Neural cell (in vitro differentiated cells): ENCODE results near the gene VPS50. TPM values are rescaled to one million over a fixed set of nuclear protein-coding genes. Genes with fewer than 3 reads are reported as not detected.

Source experiments
- H2AFZ ChIP-seq: fragments of 200-600, 300-800 bp; sonication (generic), shearing (Covaris generic); 2 replicates; pipeline ENCODE4 v1.6.0; 2014; ENCODE audit warnings: low read depth, mild to moderate bottlenecking, antibody characterized with exemption, low read length, moderate library complexity
- H3F3A ChIP-seq: fragments of 200-600 bp; shearing (Covaris generic); 2 replicates; pipeline ENCODE4 v1.6.1; 2016; ENCODE audit warnings: mild to moderate bottlenecking, moderate library complexity, mixed read lengths, antibody characterized with exemption, low read length; ENCODE audit not compliant: insufficient read depth, poor library complexity, severe bottlenecking
- H3K27ac ChIP-seq: fragments of 200-600, 300-800 bp; sonication (generic), shearing (Covaris generic); 2 replicates; pipeline ENCODE4 v1.5.1; 2014; ENCODE audit warnings: mild to moderate bottlenecking, low read length, moderate library complexity
- H3K27me3 ChIP-seq: fragments of 300-800, 200-600 bp; sonication (generic), shearing (Covaris generic); 2 replicates; pipeline ENCODE4 v1.6.0; 2014; ENCODE audit warnings: mild to moderate bottlenecking, low read depth, low read length, moderate library complexity; ENCODE audit not compliant: insufficient read depth
- H3K36me3 ChIP-seq: fragments of 300-800, 200-600 bp; sonication (generic), shearing (Covaris generic); 2 replicates; pipeline ENCODE4 v1.5.1; 2014; ENCODE audit warnings: mild to moderate bottlenecking, antibody characterized with exemption, low read length, moderate library complexity; ENCODE audit not compliant: insufficient read depth
- H3K4me2 ChIP-seq: fragments of 300-800, 200-600 bp; sonication (generic), shearing (Covaris generic); 2 replicates; pipeline ENCODE4 v1.6.0; 2014; ENCODE audit warnings: mild to moderate bottlenecking, low read length
- H3K4me3 ChIP-seq: fragments of 300-800, 200-600 bp; sonication (generic), shearing (Covaris generic); 2 replicates; pipeline ENCODE4 v1.5.1; 2014; ENCODE audit warnings: mild to moderate bottlenecking, low read length, moderate library complexity
- H3K79me2 ChIP-seq: fragments of 200-600 bp; shearing (Covaris generic); replicated peaks from 2 replicates; pipeline ENCODE4 v1.6.0; 2014; ENCODE audit warnings: mild to moderate bottlenecking, low read length, moderate library complexity; ENCODE audit not compliant: insufficient read depth
- H3K9ac ChIP-seq: fragments of 300-800, 200-600 bp; sonication (generic), shearing (Covaris generic); 2 replicates; pipeline ENCODE4 v1.6.1; 2016; ENCODE audit warnings: mild to moderate bottlenecking, low read length, mixed read lengths
- H3K9me2 ChIP-seq: fragments of 200-600 bp; shearing (Covaris generic); 2 replicates; pipeline ENCODE4 v1.6.1; 2016; ENCODE audit warnings: mild to moderate bottlenecking, low read length, mixed read lengths; ENCODE audit not compliant: insufficient read depth
- H3K9me3 ChIP-seq: fragments of 200-600, 300-800 bp; sonication (generic), shearing (Covaris generic); 2 replicates; pipeline ENCODE4 v1.6.1; 2016; ENCODE audit warnings: mild to moderate bottlenecking, mixed run types, low read length, moderate library complexity, mixed read lengths
- H4K20me1 ChIP-seq: fragments of 200-600 bp; shearing (Covaris generic); 2 replicates; pipeline ENCODE4 v1.6.1; 2016; ENCODE audit warnings: mild to moderate bottlenecking, mixed run types; ENCODE audit not compliant: insufficient read depth
- CTCF ChIP-seq: fragments of 450-650 bp; IDR thresholded peaks from 2 replicates; pipeline ENCODE4 v1.5.1; 2014; ENCODE audit warnings: antibody characterized with exemption, mild to moderate bottlenecking, moderate library complexity; ENCODE audit not compliant: poor library complexity, severe bottlenecking
- EP300 ChIP-seq: fragments of 450-650 bp; conservative IDR thresholded peaks from 2 replicates; pipeline ENCODE4 v1.6.1; 2014; ENCODE audit warnings: antibody characterized with exemption, mild to moderate bottlenecking, moderate library complexity; ENCODE audit not compliant: poor library complexity, severe bottlenecking
- EZH2 ChIP-seq: fragments of 200-600, 300-800 bp; shearing (Covaris generic), sonication (generic); IDR thresholded peaks from 2 replicates; pipeline ENCODE4 v1.6.1; 2014; ENCODE audit warnings: antibody characterized with exemption, low read length, borderline replicate concordance, mild to moderate bottlenecking; ENCODE audit not compliant: insufficient read depth, poor library complexity, severe bottlenecking
- MXI1 ChIP-seq: fragments of 450-650 bp; conservative IDR thresholded peaks from 2 replicates; pipeline ENCODE4 v1.6.1; 2014; ENCODE audit warnings: antibody characterized with exemption, mild to moderate bottlenecking; ENCODE audit not compliant: poor library complexity, severe bottlenecking
- POLR2AphosphoS5 ChIP-seq: IDR thresholded peaks from 2 replicates; pipeline ENCODE4 v1.6.1; 2012
- RAD21 ChIP-seq: fragments of 450-650 bp; conservative IDR thresholded peaks from 2 replicates; pipeline ENCODE4 v1.6.1; 2014; ENCODE audit warnings: antibody characterized with exemption, mild to moderate bottlenecking, moderate library complexity
- REST ChIP-seq: IDR thresholded peaks from 2 replicates; pipeline ENCODE4 v1.6.1; 2012; ENCODE audit warnings: borderline replicate concordance
- SMC3 ChIP-seq: fragments of 450-650 bp; conservative IDR thresholded peaks from 2 replicates; pipeline ENCODE4 v1.6.1; 2014; ENCODE audit warnings: antibody characterized with exemption, mild to moderate bottlenecking, moderate library complexity; ENCODE audit not compliant: poor library complexity
- TAF1 ChIP-seq: IDR thresholded peaks from 2 replicates; pipeline ENCODE4 v1.6.1; 2012; ENCODE audit warnings: low read depth
- polyA plus RNA-seq: library from polyadenylated mRNA; depleted of rRNA; stranded (reverse); fragments of >200 nt; gene quantifications from 2 replicates; pipeline ENCODE4 v1.2.3, GENCODE V29; 2014

The VPS50 gene
- polyA plus RNA-seq, 1 donor from 2014 or later: 58.2 TPM

GRCh38 chr7:93307943-93308342, 75.8 kb downstream of the VPS50 start:
- H3K9me3 ChIP-seq: no peaks in the 10 kb centered on the region
- H3K4me2 ChIP-seq: no peak overlapping the region
- no peak overlapping the region for H3K27ac ChIP-seq
- no peak overlapping the region for H3K4me3 ChIP-seq
- no peak overlapping the region for H2AFZ ChIP-seq
- H3K9ac ChIP-seq: no peak overlapping the region
- no peaks in the 10 kb centered on the region for H3K9me2 ChIP-seq
- H3K79me2 ChIP-seq: no peaks in the 10 kb centered on the region
- H3K36me3 ChIP-seq: no peaks in the 10 kb centered on the region
- no peaks in the 10 kb centered on the region for H3K27me3 ChIP-seq
- H4K20me1 ChIP-seq: no peaks in the 10 kb centered on the region
- no peaks in the 10 kb centered on the region for H3F3A ChIP-seq
- TF ChIP-seq MXI1: no peak
- TF ChIP-seq RAD21: no peak
- TF ChIP-seq CTCF: no peak
- TF ChIP-seq EP300: no peak
- TF ChIP-seq TAF1: no peak
- TF ChIP-seq REST: no peak
- no peak for TF ChIP-seq EZH2

- H3K27me3 ChIP-seq: no peaks in the 10 kb centered on the region
- H3K9me3 ChIP-seq: no peaks in the 10 kb centered on the region
- H3K4me2 ChIP-seq: no peak overlapping the region
- H3K36me3 ChIP-seq: no peaks in the 10 kb centered on the region
- no peaks in the 10 kb centered on the region for H3K79me2 ChIP-seq
- H3K9me2 ChIP-seq: no peaks in the 10 kb centered on the region
- TF ChIP-seq CTCF (no peak), RAD21 (no peak), EZH2 (no peak), MXI1 (no peak), EP300 (no peak), SMC3 (no peak), TAF1 (no peak), POLR2AphosphoS5 (no peak), REST (no peak)
- H3K9ac ChIP-seq: no peak overlapping the region
- no peak overlapping the region for H3K27ac ChIP-seq
- H3K4me3 ChIP-seq: no peak overlapping the region
- no peak overlapping the region for H2AFZ ChIP-seq
- H4K20me1 ChIP-seq: no peaks in the 10 kb centered on the region
- H3F3A ChIP-seq: no peaks in the 10 kb centered on the region
Measured at GRCh38 chr7:93310346-93310745, 78.2 kb downstream of the VPS50 start.
